ENCODE results near the gene CER1.
A peak's percentile ranks its signal among the peaks of the same experiment; 100 is the strongest.
"Not testable (repeated sequence)": the region's sequence is repeated elsewhere in the genome, so short reads cannot be mapped to it uniquely, and the experiment has no call there.

The CER1 gene

DNA sequence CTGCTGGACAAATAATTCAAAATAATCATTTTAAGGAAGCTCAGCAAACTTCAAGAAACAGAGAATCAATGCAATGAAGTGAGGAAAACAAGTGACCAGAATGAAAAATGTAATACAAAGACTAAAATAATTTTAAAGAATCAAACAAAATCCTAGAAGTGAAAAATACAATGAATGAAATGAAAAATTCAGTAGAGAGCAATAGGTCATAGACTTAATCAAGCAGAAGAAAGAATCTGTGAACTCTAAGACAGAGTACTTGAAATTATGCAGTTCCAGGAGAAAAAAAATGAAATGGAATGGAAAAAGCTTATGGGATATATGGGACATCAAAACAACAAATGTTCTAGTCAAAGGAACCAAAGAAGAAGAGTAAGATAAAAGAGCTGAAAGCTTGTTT, 17.5 kb downstream of the CER1 start:
- no peak for DNase-seq (ENCODE audit: low read depth in 1 of 2, low spot score in 1 of 2)
- in situ Hi-C loops (cut with HindIII; ENCODE audit: low pct_unique_long_range_greater_than_20kb, low sequenced_read_pairs): no loop called here
- no peak for TF ChIP-seq JUND (IDR thresholded peaks at IDR 0.05; ENCODE audit: low read depth)

DNA sequence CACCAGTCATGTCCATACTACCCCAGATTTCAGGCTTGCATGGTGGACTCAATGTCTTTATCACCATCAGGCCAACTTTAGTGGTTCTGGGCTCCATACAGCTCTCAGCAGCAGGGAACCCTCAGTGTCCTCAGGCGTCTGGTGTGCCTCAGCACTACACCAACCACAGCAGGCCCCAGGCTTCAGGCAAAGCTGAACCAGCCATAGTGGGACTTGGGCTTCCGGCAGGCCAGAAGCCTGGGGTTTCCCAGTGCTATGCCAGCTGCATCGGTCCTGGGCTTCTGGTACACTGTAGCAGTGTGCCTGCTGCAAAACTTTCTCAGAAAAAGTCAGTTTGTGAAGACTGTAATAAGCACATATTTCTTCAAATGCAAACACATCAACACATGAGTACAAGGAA, 18.3 kb downstream of the CER1 start:
- TF ChIP-seq JUND (IDR thresholded peaks at IDR 0.05; ENCODE audit: low read depth): no peak
- in situ Hi-C loops (cut with HindIII; ENCODE audit: low pct_unique_long_range_greater_than_20kb, low sequenced_read_pairs): no loop called here
- no peak for DNase-seq (ENCODE audit: low read depth in 1 of 2, low spot score in 1 of 2)

DNA sequence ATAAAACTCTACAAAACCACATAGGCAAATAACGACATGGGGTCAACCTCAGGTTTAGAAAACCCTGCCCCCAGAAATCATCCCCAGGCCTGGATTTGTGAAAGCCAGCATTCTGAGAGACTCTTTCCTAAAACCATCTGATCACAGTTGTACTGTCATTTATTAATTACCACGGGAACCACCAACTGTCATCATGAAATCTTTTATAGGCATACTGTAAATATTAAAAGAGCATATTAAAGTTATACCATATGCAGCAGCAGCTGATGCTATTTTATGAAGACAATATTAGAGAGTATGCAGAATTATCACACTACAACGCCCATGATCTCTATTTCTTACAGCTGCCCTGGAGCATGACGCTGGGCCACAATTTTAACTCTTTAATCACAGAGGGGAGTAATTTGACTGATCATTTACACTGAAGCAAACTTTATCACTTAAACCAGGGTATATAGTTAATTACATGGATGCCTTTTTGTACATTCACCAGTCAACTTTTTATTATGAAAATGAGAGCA, 20.3 kb downstream of the CER1 start:
- in situ Hi-C loops (cut with HindIII; ENCODE audit: low pct_unique_long_range_greater_than_20kb, low sequenced_read_pairs): no loop called here
- DNase-seq (ENCODE audit: low read depth in 1 of 2, low spot score in 1 of 2): no peak
- no peak for TF ChIP-seq JUND (IDR thresholded peaks at IDR 0.05; ENCODE audit: low read depth)

DNA sequence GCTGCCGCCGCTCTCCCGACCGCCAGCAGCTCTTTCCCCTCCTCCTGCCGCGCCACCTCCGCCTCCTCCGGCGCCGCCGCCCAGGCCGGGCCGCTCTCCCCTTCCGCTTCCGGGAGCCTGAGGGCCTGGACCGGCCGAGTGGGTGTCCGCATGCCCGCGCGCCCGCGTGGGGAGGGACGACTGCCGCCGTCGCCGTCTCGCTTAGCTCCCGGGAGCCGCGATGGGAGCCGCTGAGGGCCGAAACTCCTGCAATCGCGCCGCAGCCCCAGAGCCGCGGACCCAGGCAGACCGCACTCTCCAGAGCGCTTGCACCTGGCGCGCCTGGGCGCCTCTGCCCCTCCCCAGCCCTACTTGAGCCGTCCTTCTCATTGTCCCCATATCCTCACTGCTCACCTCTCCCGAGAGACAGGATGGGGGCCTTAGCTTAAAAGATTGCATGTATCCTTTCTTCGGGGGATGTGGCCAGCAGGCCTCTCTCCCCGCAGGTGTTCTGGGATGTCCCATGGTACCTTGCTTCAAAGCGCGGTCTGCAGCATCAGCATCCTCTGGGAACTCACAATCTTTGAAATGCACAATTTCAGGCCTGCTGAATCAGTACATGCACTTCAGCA, 29.2 kb downstream of the CER1 start, which contains the start of gene ZDHHC21:
Gene ZDHHC21, minus strand, starts transcription at position 182 of the 611 bp plus-strand sequence. CDS start 19,092 bp downstream, outside the sequence.
- in situ Hi-C loops (cut with HindIII; ENCODE audit: low pct_unique_long_range_greater_than_20kb, low sequenced_read_pairs): no loop called here
- no peak for TF ChIP-seq JUND (IDR thresholded peaks at IDR 0.05; ENCODE audit: low read depth)
- peak; percentile 38 to 78 for DNase-seq (ENCODE audit: low read depth in 1 of 2, low spot score in 1 of 2)

DNA sequence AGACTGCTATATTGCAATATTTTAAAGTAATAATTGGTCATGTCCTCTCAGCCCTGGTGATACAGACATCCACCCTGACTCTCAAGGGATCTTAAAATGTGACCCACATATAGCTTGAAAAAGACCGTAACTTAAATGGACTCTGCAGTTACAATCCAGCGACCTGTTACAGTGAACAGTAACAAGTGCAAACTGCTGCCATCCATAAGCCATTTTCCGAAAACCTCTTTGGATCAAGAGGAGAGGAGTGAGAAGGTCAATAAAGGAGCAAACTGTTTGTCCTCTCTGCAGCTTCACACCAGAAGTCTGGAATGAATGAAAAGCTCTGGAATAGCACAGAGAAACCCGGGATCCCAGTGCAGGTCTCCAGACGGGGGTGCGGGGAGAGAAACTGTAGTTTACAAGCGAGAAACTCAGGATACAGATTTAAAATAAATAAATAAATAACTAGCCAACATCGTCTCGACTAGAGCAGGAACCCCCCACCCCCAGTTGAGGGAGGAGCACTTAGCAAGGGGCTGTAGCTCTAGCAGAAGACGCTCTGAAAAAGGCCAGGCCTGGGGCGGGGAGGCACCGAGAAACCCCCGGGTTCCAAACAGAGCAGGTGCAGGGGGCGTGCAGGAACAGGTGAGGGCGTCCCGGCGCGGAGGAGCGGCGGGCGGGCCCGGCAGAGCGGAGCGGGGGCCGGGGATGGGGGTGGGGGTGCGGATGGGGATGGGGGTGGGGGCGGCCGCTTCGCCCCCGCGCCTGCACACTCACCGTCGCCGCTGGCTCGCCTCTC, 29.9 kb downstream of the CER1 start:
- in situ Hi-C loops (cut with HindIII; ENCODE audit: low pct_unique_long_range_greater_than_20kb, low sequenced_read_pairs): no loop called here
- peak in 1 of 2 experiments; percentile 28 for DNase-seq (ENCODE audit: low read depth in 1 of 2, low spot score in 1 of 2)
- TF ChIP-seq JUND (IDR thresholded peaks at IDR 0.05; ENCODE audit: low read depth): no peak

DNA sequence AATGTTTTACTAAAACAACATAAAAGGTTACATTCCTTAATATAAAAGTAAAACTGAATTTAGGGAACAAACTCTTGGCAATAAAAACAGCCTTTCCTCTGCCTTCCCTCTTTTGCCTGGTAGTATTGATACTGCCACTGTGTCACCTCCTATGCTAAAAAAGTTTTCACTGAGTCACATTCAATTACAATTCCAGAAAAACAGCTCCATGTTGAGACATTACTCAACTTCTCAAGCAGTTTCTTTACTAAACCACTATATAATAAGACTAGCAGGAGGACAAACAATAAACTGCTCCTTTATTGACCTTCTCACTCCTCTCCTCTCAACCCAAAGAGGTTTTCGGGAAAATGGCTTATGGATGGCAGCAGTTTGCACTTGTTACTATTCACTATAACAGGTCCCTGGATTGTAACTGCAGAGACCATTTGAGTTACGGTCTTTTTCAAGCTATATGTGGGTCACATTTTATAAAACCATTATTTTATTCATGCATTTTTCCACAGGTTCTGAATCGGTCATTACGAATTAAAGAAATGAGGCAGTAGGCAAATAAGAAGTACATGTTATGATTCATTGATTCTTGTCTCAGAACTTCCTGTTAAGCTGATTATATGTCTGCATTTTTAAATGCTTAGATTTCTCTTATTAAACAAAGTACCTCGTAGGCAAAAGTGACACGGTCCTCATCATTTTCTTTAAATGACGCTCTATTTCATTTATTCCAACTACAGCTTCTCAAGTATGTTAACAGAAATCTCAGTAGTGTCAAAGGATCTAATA, 31.4 kb downstream of the CER1 start:
- TF ChIP-seq JUND (IDR thresholded peaks at IDR 0.05; ENCODE audit: low read depth): no peak
- no peak for DNase-seq (ENCODE audit: low read depth in 1 of 2, low spot score in 1 of 2)
- in situ Hi-C loops (cut with HindIII; ENCODE audit: low pct_unique_long_range_greater_than_20kb, low sequenced_read_pairs): no loop called here

DNA sequence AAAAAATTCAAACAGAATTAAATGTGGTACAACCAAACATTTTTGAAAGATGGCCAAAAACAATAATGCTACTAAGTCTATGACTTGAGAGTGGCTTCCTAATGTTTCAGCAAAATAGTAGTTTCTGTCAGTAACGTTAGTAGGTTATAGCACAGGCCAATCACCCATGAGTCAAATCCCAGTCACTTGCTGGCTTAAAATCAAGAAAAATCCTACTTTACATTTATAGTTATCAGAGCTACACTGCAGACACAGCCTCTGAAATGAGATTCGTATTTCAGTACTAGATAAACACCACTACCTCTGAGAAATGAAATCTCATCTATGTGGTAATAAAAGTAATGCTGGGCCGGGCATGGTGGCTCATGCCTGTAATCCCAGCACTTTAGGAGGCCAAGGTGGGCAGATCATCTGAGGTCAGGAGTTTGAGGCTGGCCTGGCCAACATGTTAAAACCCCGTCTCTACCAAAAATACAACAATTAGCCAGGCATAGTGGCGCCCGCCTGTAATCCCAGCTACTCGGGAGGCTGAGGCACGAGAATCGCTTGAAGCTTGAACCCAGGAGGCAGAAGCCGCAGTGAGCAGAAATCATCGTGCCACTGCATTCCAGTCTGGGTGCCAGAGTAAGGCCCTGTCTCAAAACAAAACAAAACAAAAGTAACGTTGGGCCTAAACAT, 35.4 kb downstream of the CER1 start:
- in situ Hi-C loops (cut with HindIII; ENCODE audit: low pct_unique_long_range_greater_than_20kb, low sequenced_read_pairs): no loop called here
- DNase-seq (ENCODE audit: low read depth in 1 of 2, low spot score in 1 of 2): no peak
- TF ChIP-seq JUND (IDR thresholded peaks at IDR 0.05; ENCODE audit: low read depth): no peak

DNA sequence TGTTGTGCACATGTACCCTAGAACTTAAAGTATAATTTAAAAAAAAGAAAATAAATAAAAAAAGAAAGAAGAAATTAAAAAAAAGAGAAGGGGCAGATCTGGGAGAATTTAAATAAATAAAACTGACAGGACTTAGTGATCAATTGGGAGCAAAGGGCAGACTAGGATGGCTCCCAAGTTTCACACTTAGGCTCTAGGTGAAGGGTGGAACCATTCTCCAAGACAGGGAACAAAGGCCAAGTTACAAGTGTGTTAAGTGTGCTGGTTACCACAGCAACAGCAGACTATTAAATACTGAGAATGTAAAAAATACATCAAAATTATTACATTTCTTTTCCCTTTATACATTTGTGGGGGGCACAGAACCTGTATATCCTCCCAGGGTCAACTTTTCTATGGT, 36.4 kb downstream of the CER1 start:
- in situ Hi-C loops (cut with HindIII; ENCODE audit: low pct_unique_long_range_greater_than_20kb, low sequenced_read_pairs): no loop called here
- TF ChIP-seq JUND (IDR thresholded peaks at IDR 0.05; ENCODE audit: low read depth): no peak
- DNase-seq (ENCODE audit: low read depth in 1 of 2, low spot score in 1 of 2): no peak

DNA sequence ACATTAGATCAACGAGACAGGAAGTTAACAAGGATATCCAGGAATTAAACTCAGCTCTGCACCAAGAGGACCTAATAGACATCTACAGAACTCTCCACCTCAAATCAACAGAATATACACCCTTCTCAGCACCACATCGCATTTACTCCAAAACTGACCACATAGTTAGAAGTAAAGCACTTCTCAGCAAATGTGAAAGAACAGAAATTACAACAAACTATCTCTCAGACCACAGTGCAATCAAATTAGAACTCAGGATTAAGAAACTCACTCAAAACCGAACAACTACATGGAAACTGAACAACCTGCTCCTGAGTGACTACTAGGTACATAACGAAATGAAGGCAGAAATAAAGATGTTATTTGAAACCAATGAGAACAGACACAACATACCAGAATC, 39.9 kb downstream of the CER1 start:
- in situ Hi-C loops (cut with HindIII; ENCODE audit: low pct_unique_long_range_greater_than_20kb, low sequenced_read_pairs); DNase-seq (ENCODE audit: low read depth in 1 of 2, low spot score in 1 of 2): not testable (repeated sequence)

DNA sequence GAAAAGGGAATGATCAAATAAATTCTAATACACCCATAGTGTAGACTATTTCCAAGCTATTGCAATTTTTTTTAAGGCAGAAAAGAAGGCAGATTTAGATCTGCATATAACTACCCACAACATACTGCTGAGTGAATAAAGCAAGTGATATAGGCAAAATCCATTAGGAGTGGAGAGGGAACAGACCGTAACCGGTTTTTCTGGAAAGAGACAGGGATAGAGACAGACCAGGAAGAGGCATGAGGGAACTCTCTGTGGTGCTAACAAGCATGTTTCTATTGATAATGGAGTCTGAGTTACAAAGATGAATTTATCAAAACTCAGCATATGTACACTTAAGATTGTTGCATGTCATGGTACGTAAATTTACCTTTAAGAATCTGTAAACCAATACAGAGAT, 43.8 kb downstream of the CER1 start:
- DNase-seq (ENCODE audit: low read depth in 1 of 2, low spot score in 1 of 2): peak in 1 of 2 experiments; percentile 40
- TF ChIP-seq JUND (IDR thresholded peaks at IDR 0.05; ENCODE audit: low read depth): no peak
- in situ Hi-C loops (cut with HindIII; ENCODE audit: low pct_unique_long_range_greater_than_20kb, low sequenced_read_pairs): no loop called here

DNA sequence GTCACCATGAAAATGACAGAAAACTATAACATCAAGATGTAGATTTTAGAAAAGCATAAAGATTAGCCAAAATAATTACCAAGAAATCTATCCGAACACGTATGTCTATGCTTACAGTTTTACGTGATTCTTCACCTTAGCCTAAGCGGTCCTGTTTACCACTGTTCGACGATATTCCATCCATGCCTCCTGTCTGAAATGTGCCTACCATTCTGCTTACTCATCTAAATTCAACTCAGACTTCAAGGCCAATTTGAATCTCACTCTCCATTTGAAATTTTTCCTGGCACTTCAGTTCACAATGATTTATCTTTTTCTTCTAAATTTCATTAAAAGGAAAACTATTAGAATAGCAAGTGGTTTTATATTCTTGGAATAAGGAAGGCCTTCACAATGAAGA, 44.7 kb downstream of the CER1 start:
- DNase-seq (ENCODE audit: low read depth in 1 of 2, low spot score in 1 of 2): no peak
- TF ChIP-seq JUND (IDR thresholded peaks at IDR 0.05; ENCODE audit: low read depth): no peak
- in situ Hi-C loops (cut with HindIII; ENCODE audit: low pct_unique_long_range_greater_than_20kb, low sequenced_read_pairs): no loop called here

DNA sequence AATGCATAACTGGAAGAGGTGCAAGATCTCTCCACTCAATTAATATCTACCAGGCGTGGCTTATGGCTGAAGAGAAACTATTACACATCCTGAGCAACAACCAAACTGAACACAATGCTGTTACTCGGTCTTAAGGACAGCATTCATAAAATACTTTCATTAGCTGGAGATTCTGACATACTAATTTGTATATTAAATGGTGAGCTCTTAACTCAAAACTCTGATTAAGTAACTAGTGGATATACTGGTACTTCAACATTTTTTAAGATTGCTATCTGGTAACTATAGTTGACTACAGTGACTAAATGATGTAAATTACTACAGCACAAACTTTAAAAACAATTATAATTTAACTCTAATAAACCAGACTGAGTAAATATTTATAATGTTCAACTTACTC, 45.1 kb downstream of the CER1 start:
- in situ Hi-C loops (cut with HindIII; ENCODE audit: low pct_unique_long_range_greater_than_20kb, low sequenced_read_pairs): no loop called here
- peak in 1 of 2 experiments; percentile 13 for DNase-seq (ENCODE audit: low read depth in 1 of 2, low spot score in 1 of 2)

More for the DNA sequence above, 45.1 kb downstream of the CER1 start:
- TF ChIP-seq JUND (IDR thresholded peaks at IDR 0.05; ENCODE audit: low read depth): no peak

Measured in T47D (cell line).